SU-DHL-6 (cell line): Measurements from ENCODE around the gene G3BP1.

ENCODE experiments used
- H2AFZ ChIP-seq: fragments of 200-600 bp; sonication (generic); 2 replicates; pipeline ENCODE4 v1.6.1; 2014; ENCODE audit warnings: low read depth, mild to moderate bottlenecking, moderate library complexity, mixed read lengths, antibody characterized with exemption, low read length; ENCODE audit not compliant: severe bottlenecking
- H3F3A ChIP-seq: fragments of 200-600 bp; shearing (Covaris generic); 2 replicates; pipeline ENCODE4 v1.6.0; 2016; ENCODE audit warnings: antibody characterized with exemption, mild to moderate bottlenecking; ENCODE audit not compliant: insufficient read depth
- H3K27ac ChIP-seq: fragments of 200-600 bp; sonication (generic); 2 replicates; pipeline ENCODE4 v1.5.1; 2016; ENCODE audit warnings: low read depth, mild to moderate bottlenecking, low read length, moderate library complexity, mixed read lengths
- H3K27me3 ChIP-seq: fragments of 200-600 bp; sonication (generic), shearing (Covaris generic); 2 replicates; pipeline ENCODE4 v1.6.0; 2014; ENCODE audit warnings: mild to moderate bottlenecking, low read length
- H3K36me3 ChIP-seq: fragments of 200-600 bp; sonication (generic); 2 replicates; pipeline ENCODE4 v1.6.1; 2014; ENCODE audit warnings: mild to moderate bottlenecking, low read length, mixed read lengths
- H3K4me2 ChIP-seq: fragments of 300-600, 200-600 bp; shearing (Covaris generic), sonication (generic); 2 replicates; pipeline ENCODE4 v1.6.0; 2014; ENCODE audit warnings: low read length, low read depth, mild to moderate bottlenecking; ENCODE audit not compliant: poor library complexity, severe bottlenecking
- H3K4me3 ChIP-seq: fragments of 200-600 bp; sonication (generic); 2 replicates; pipeline ENCODE4 v1.5.1; 2014; ENCODE audit warnings: antibody characterized with exemption, low read length, mild to moderate bottlenecking, mixed read lengths; ENCODE audit not compliant: insufficient read depth, poor library complexity, severe bottlenecking
- H3K79me2 ChIP-seq: fragments of 200-600 bp; sonication (generic); 2 replicates; pipeline ENCODE4 v1.6.1; 2014; ENCODE audit warnings: mild to moderate bottlenecking, low read length, moderate library complexity; ENCODE audit not compliant: insufficient read depth
- H3K9ac ChIP-seq: fragments of 200-600 bp; sonication (generic); 2 replicates; pipeline ENCODE4 v1.7.0; 2014; ENCODE audit warnings: mild to moderate bottlenecking, low read length
- H3K9me2 ChIP-seq: fragments of 200-600 bp; sonication (generic); replicated peaks from 2 replicates; pipeline ENCODE4 v1.6.1; 2014; ENCODE audit warnings: low read length; ENCODE audit not compliant: insufficient read depth
- H3K9me3 ChIP-seq: fragments of 200-600 bp; sonication (generic); 2 replicates; pipeline ENCODE4 v1.6.1; 2014; ENCODE audit warnings: low read length, mixed read lengths; ENCODE audit not compliant: insufficient read depth
- H4K20me1 ChIP-seq: fragments of 200-600 bp; sonication (generic); 2 replicates; pipeline ENCODE4 v1.6.1; 2014; ENCODE audit warnings: low read depth, mild to moderate bottlenecking, antibody characterized with exemption, low read length, moderate library complexity, mixed read lengths
- CTCF ChIP-seq: fragments of 200-600 bp; sonication (generic); IDR thresholded peaks from one replicate; pipeline ENCODE4 v1.5.1; 2017; ENCODE audit warnings: antibody characterized with exemption, mild to moderate bottlenecking, low read length, moderate library complexity; ENCODE audit not compliant: insufficient read depth, poor library complexity, severe bottlenecking
- EZH2phosphoT487 ChIP-seq: fragments of 200-600 bp; sonication (generic), shearing (Covaris generic); conservative IDR thresholded peaks from 2 replicates; pipeline ENCODE4 v1.6.1; 2018; ENCODE audit warnings: mild to moderate bottlenecking, antibody characterized with exemption, low read length, moderate library complexity, mixed read lengths

The G3BP1 gene

GRCh38 chr5:151758141-151758429 is 13.7 kb upstream of the G3BP1 start:
- peak overlapping the region; percentile 69 for H2AFZ ChIP-seq
- H3K27ac ChIP-seq, result no peak overlapping the region
- no peak for TF ChIP-seq EZH2phosphoT487
- TF ChIP-seq CTCF, result no peak
- no peaks in the 10 kb centered on the region for H3K36me3 ChIP-seq
- peak overlapping the region; percentile 87 for H3K4me2 ChIP-seq
- H3K9me2 ChIP-seq, result no peaks in the 10 kb centered on the region
- H3K9ac ChIP-seq, result peak overlapping the region; percentile 82
- peaks cover 35% of the 10 kb centered on the region for H3K79me2 ChIP-seq
- no peaks in the 10 kb centered on the region for H3F3A ChIP-seq
- no peaks in the 10 kb centered on the region for H4K20me1 ChIP-seq
- H3K27me3 ChIP-seq, result no peaks in the 10 kb centered on the region
- peak overlapping the region; percentile 86 for H3K4me3 ChIP-seq
- H3K9me3 ChIP-seq, result no peaks in the 10 kb centered on the region

- TF ChIP-seq CTCF (no peak), EZH2phosphoT487 (no peak)
- Histone ChIP-seq H3K36me3 (no peaks in the 10 kb centered on the region), H3K9me3 (no peaks in the 10 kb centered on the region), H3K9me2 (no peaks in the 10 kb centered on the region), H3K79me2 (peaks cover 31% of the 10 kb centered on the region), H3K27ac (no peak within 1 kb of the TSS), H4K20me1 (no peaks in the 10 kb centered on the region), H3K9ac (peak within 1 kb of the TSS; percentile 82), H2AFZ (peak within 1 kb of the TSS; percentile 98), H3F3A (no peaks in the 10 kb centered on the region), H3K27me3 (no peaks in the 10 kb centered on the region), H3K4me3 (peak within 1 kb of the TSS; percentile 86), H3K4me2 (peak within 1 kb of the TSS; percentile 87)
Measured at GRCh38 chr5:151758430-151759241, 13.1 kb upstream of the G3BP1 start, which contains the start of gene ATOX1. ATOX1 (minus strand) TSS chr5:151758631; CDS start chr5:151758551, 80 bp downstream.

- Histone ChIP-seq H3F3A (no peaks in the 10 kb centered on the region), H3K9me2 (no peaks in the 10 kb centered on the region), H3K4me2 (no peak overlapping the region), H4K20me1 (no peaks in the 10 kb centered on the region), H3K9ac (no peak overlapping the region), H3K79me2 (no peaks in the 10 kb centered on the region), H3K9me3 (no peaks in the 10 kb centered on the region), H2AFZ (no peak overlapping the region), H3K4me3 (no peak overlapping the region), H3K27me3 (no peaks in the 10 kb centered on the region), H3K36me3 (no peaks in the 10 kb centered on the region), H3K27ac (no peak overlapping the region)
- TF ChIP-seq CTCF, result no peak
- no peak for TF ChIP-seq EZH2phosphoT487
Measured at GRCh38 chr5:151764801-151765200, 7.0 kb upstream of the G3BP1 start.
